Upper lobe of left lung (tissue), 4 donors: ENCODE data around the gene PSG11.
"Not testable (repeated sequence)": the region's sequence is repeated elsewhere in the genome, so short reads cannot be mapped to it uniquely, and the experiment has no call there.

Experiments used
- EP300 ChIP-seq, 4 donors: sonication (generic); formaldehyde crosslinking; IDR thresholded peaks; one replicate each; pipeline ENCODE4 v1.5.1; 2017; ENCODE audit warnings: antibody characterized with exemption in 4 of 4, control low read depth in 2 of 4
- POLR2A ChIP-seq, 4 donors: fragments of 450-650 bp; IDR thresholded peaks; one replicate each; pipeline ENCODE4 v1.5.1; 2016 to 2017; ENCODE audit warnings: antibody characterized with exemption in 4 of 4, mild to moderate bottlenecking in 2 of 4
- TF ChIP-seq, protein P1 (sequence below), 6 experiments: fragments of 450-650 bp in 4 of 6; fragments of 200-600 bp in 2 of 6; sonication (generic) in 2 of 6; IDR thresholded peaks; one replicate each; pipeline ENCODE4 v1.5.1; 2016 to 2019; ENCODE audit warnings: antibody characterized with exemption in 6 of 6

DNA sequence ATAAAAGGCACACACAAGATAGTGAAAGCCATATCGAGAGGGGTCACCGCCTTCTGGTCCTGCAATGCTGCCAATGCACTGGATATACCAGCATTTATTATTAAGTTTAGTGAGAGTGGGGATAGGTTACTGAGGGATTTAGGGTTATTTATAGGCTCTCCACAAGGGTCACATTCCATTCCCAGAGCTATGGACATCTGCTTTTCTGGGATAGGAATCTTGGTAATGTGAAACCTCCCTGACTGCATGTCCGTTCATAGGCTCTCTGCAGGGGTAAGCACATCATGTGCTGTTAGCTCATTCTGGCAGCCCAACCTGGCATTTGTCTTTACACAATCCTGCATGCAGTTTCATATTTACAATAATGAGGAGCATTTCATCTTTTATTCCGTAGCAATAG, 21.4 kb downstream of the PSG11 start:
- TF ChIP-seq, protein P1, sequence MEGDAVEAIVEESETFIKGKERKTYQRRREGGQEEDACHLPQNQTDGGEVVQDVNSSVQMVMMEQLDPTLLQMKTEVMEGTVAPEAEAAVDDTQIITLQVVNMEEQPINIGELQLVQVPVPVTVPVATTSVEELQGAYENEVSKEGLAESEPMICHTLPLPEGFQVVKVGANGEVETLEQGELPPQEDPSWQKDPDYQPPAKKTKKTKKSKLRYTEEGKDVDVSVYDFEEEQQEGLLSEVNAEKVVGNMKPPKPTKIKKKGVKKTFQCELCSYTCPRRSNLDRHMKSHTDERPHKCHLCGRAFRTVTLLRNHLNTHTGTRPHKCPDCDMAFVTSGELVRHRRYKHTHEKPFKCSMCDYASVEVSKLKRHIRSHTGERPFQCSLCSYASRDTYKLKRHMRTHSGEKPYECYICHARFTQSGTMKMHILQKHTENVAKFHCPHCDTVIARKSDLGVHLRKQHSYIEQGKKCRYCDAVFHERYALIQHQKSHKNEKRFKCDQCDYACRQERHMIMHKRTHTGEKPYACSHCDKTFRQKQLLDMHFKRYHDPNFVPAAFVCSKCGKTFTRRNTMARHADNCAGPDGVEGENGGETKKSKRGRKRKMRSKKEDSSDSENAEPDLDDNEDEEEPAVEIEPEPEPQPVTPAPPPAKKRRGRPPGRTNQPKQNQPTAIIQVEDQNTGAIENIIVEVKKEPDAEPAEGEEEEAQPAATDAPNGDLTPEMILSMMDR (IDR thresholded peaks at IDR 0.05): not testable (repeated sequence)
- TF ChIP-seq POLR2A, EP300 (IDR thresholded peaks at IDR 0.05): not testable (repeated sequence)
